Osteocyte (in vitro differentiated cells): ENCODE measurements around the gene TEX11. TPM values are rescaled to one million over a fixed set of nuclear protein-coding genes. Genes with fewer than 3 reads are reported as not detected.

Experiments used
- DNase-seq: peaks from one replicate; pipeline ENCODE4 v3.0.0; 2021; ENCODE audit warnings: mixed read lengths; ENCODE audit not compliant: unreplicated experiment; ENCODE audit errors: extremely low spot score
- H3K27ac Mint-ChIP-seq: one replicate; pipeline ENCODE4 v1.8.0; 2021; ENCODE audit warnings: mild to moderate bottlenecking, mixed read lengths; ENCODE audit not compliant: unreplicated experiment
- H3K27me3 Mint-ChIP-seq: one replicate; pipeline ENCODE4 v1.8.0; 2021; ENCODE audit warnings: mixed read lengths; ENCODE audit not compliant: unreplicated experiment
- H3K36me3 Mint-ChIP-seq: one replicate; pipeline ENCODE4 v1.8.0; 2021; ENCODE audit warnings: mixed read lengths; ENCODE audit not compliant: unreplicated experiment
- H3K4me1 Mint-ChIP-seq: one replicate; pipeline ENCODE4 v1.8.0; 2021; ENCODE audit warnings: mixed read lengths; ENCODE audit not compliant: unreplicated experiment
- H3K4me3 Mint-ChIP-seq: one replicate; pipeline ENCODE4 v1.8.0; 2021; ENCODE audit warnings: mild to moderate bottlenecking, moderate library complexity, mixed read lengths; ENCODE audit not compliant: unreplicated experiment
- H3K9me3 Mint-ChIP-seq: one replicate; pipeline ENCODE4 v1.8.0; 2021; ENCODE audit warnings: mixed read lengths; ENCODE audit not compliant: unreplicated experiment
- CTCF ChIP-seq: fragments of 200-600 bp; sonication (generic); IDR thresholded peaks from 2 replicates; pipeline ENCODE4 v1.5.0; 2021; ENCODE audit warnings: antibody characterized with exemption, mild to moderate bottlenecking, moderate library complexity
- total RNA-seq: library from RNA; stranded (reverse); gene quantifications from 2 replicates; pipeline ENCODE4 v1.2.1, GENCODE V29; 2021

Gene TEX11
- total RNA-seq, 1 donor from 2014 or later, result not detected

GRCh38 chrX:70498129-70498528 is 410.4 kb downstream of the TEX11 start:
- Mint-ChIP-seq H3K9me3 (peaks cover 7% of the 10 kb centered on the region), H3K4me1 (no peaks in the 10 kb centered on the region), H3K4me3 (no peak overlapping the region), H3K36me3 (peaks cover 32% of the 10 kb centered on the region), H3K27me3 (no peaks in the 10 kb centered on the region), H3K27ac (no peak overlapping the region)
- no peak for TF ChIP-seq CTCF
- no peak for DNase-seq

GRCh38 chrX:70497026-70497425 is 411.5 kb downstream of the TEX11 start:
- no peak overlapping the region for H3K4me3 Mint-ChIP-seq
- no peaks in the 10 kb centered on the region for H3K4me1 Mint-ChIP-seq
- peaks cover 11% of the 10 kb centered on the region for H3K9me3 Mint-ChIP-seq
- H3K27ac Mint-ChIP-seq, result no peak overlapping the region
- no peak for DNase-seq
- H3K36me3 Mint-ChIP-seq, result peaks cover 33% of the 10 kb centered on the region
- no peak for TF ChIP-seq CTCF
- H3K27me3 Mint-ChIP-seq, result no peaks in the 10 kb centered on the region

- no peak for DNase-seq
- no peaks in the 10 kb centered on the region for H3K4me1 Mint-ChIP-seq
- no peaks in the 10 kb centered on the region for H3K27me3 Mint-ChIP-seq
- no peak overlapping the region for H3K27ac Mint-ChIP-seq
- H3K9me3 Mint-ChIP-seq, result peaks cover 13% of the 10 kb centered on the region
- no peak for TF ChIP-seq CTCF
- peaks cover 35% of the 10 kb centered on the region for H3K36me3 Mint-ChIP-seq
- H3K4me3 Mint-ChIP-seq, result no peak overlapping the region
Measured at GRCh38 chrX:70496491-70496890, 412.0 kb downstream of the TEX11 start.

- Mint-ChIP-seq H3K4me1 (no peaks in the 10 kb centered on the region), H3K9me3 (peaks cover 9% of the 10 kb centered on the region), H3K4me3 (no peak overlapping the region), H3K27ac (no peak overlapping the region), H3K36me3 (peaks cover 38% of the 10 kb centered on the region), H3K27me3 (no peaks in the 10 kb centered on the region)
- DNase-seq, result no peak
- TF ChIP-seq CTCF, result no peak
Measured at GRCh38 chrX:70494441-70494840, 414.1 kb downstream of the TEX11 start.

GRCh38 chrX:70488856-70489255 is 419.7 kb downstream of the TEX11 start:
- Mint-ChIP-seq H3K4me3 (no peak overlapping the region), H3K4me1 (no peaks in the 10 kb centered on the region), H3K36me3 (peaks cover 22% of the 10 kb centered on the region), H3K9me3 (peaks cover 6% of the 10 kb centered on the region), H3K27ac (no peak overlapping the region), H3K27me3 (no peaks in the 10 kb centered on the region)
- no peak for TF ChIP-seq CTCF
- no peak for DNase-seq
